Testis (tissue), 3 donors: ENCODE data around the gene FAM163B. TPM values are rescaled to one million over a fixed set of nuclear protein-coding genes. Genes with fewer than 3 reads are reported as not detected.

Source experiments
- DNase-seq: peaks from one replicate; pipeline ENCODE4 v3.0.0-alpha.2; 2019
- H3K27ac ChIP-seq, 2 donors: fragments of 200-600 bp; sonication (generic); one replicate each; pipeline ENCODE4 v1.5.1; 2019
- H3K27me3 ChIP-seq: fragments of 200-600 bp; sonication (generic); one replicate; pipeline ENCODE4 v1.5.1; 2019
- H3K36me3 ChIP-seq: fragments of 200-600 bp; sonication (generic); one replicate; pipeline ENCODE4 v1.5.1; 2017; ENCODE audit warnings: low read depth; ENCODE audit errors: missing control alignments
- H3K4me1 ChIP-seq: fragments of 200-600 bp; sonication (generic); one replicate; pipeline ENCODE4 v1.5.1; 2019
- H3K4me3 ChIP-seq, 2 donors: fragments of 200-600 bp; sonication (generic); one replicate each; pipeline ENCODE4 v1.5.1; 2017 to 2019
- H3K9me3 ChIP-seq: fragments of 200-600 bp; sonication (generic); one replicate; pipeline ENCODE4 v1.5.1; 2017
- POLR2A ChIP-seq: fragments of 450-650 bp; IDR thresholded peaks from one replicate; pipeline ENCODE4 v1.6.1; 2017; ENCODE audit warnings: antibody characterized with exemption, mild to moderate bottlenecking, moderate library complexity
- WGBS, 2 donors: methylation state at CpG; one replicate each; pipeline ENCODE4 v1.1.5; 2018; 5-methylcytosine and 5-hydroxymethylcytosine counted together
- intact Hi-C: fragments of 100-400 bp; cut with DNase I; formaldehyde crosslinking; loops from one replicate; pipeline ENCODE4 v1.15.1; 2023; ENCODE audit warnings: low total_unique reads
- polyA plus RNA-seq: library from polyadenylated mRNA; stranded (reverse); fragments of 350-450 nt; fragmentation: Illumina TruSeq; extraction: RNeasy Lipid Tissue Mini Kit (QIAGEN cat#74804); gene quantifications from one replicate; pipeline ENCODE4 v1.2.3, GENCODE V29; 2014; ENCODE audit warnings: low read depth, low replicate concordance; ENCODE audit not compliant: insufficient read depth
- total RNA-seq, 2 donors: library from RNA; depleted of rRNA; stranded (reverse); fragments of >200 nt; gene quantifications; one replicate each; pipeline ENCODE4 v1.2.3, GENCODE V29; 2016
- TF ChIP-seq, protein P1 (sequence below), 3 experiments: fragments of 450-650 bp in 2 of 3; fragments of 200-600 bp in 1 of 3; sonication (generic) in 1 of 3; IDR thresholded peaks; one replicate each; pipeline ENCODE4 v1.5.1; 2016 to 2019; ENCODE audit warnings: antibody characterized with exemption in 3 of 3, mild to moderate bottlenecking in 2 of 3, moderate library complexity in 1 of 3

FAM163B gene
- total and polyA plus RNA-seq, 3 donors from 2014 or later, result 2.2 to 3.8 (median 2.8) TPM

DNA sequence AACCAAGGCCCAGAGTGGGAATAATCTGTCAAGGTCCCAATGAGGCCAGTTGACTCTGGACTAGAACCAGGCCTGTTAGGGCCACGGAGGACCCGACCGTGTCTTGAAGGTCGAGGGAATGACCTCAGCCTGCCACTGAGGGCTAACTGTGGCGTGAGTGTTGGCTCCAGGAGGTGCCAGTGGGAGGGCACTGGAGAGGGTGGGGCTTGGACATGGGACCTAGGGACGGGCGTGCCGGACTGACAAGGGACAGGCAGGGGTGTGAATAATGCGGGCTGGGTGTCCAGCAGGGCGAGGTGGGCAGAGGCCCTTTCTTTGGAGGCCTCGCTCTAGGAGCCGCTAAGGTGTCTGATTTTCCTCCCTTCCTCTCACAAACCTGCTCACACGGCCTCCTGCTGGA lies 67.2 kb downstream of the FAM163B start:
- intact Hi-C loops, result no loop called here
- 92% methylated on average over 10 to 13 of the region's 13 CpGs for WGBS, 2 donors
- no peak overlapping the region for H3K27ac ChIP-seq

DNA sequence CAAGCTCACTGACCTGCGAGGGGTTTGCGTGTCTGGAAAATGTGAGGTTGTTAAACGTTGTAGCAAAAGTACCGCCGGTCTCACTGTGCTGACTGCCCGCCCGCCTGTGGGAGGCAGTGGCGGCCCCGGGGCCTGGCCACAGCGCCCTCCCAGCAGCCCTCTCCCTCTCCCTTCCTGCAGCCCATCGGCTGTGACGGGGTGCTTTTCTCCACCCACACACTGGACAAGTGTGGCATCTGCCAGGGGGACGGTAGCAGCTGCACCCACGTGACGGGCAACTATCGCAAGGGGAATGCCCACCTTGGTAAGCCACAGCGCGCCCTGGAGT lies 68.5 kb downstream of the FAM163B start:
- DNase-seq, result no peak
- Histone ChIP-seq H3K36me3 (no peaks in the 10 kb centered on the region), H3K4me3 (no peak overlapping the region), H3K9me3 (no peaks in the 10 kb centered on the region), H3K27me3 (no peaks in the 10 kb centered on the region), H3K4me1 (peaks cover 19% of the 10 kb centered on the region), H3K27ac (no peak overlapping the region)
- WGBS, 2 donors, result 70 to 92% methylated on average over 15 of the region's 18 CpGs
- intact Hi-C loops, result no loop called here
- TF ChIP-seq POLR2A, result no peak
- TF ChIP-seq, protein P1, sequence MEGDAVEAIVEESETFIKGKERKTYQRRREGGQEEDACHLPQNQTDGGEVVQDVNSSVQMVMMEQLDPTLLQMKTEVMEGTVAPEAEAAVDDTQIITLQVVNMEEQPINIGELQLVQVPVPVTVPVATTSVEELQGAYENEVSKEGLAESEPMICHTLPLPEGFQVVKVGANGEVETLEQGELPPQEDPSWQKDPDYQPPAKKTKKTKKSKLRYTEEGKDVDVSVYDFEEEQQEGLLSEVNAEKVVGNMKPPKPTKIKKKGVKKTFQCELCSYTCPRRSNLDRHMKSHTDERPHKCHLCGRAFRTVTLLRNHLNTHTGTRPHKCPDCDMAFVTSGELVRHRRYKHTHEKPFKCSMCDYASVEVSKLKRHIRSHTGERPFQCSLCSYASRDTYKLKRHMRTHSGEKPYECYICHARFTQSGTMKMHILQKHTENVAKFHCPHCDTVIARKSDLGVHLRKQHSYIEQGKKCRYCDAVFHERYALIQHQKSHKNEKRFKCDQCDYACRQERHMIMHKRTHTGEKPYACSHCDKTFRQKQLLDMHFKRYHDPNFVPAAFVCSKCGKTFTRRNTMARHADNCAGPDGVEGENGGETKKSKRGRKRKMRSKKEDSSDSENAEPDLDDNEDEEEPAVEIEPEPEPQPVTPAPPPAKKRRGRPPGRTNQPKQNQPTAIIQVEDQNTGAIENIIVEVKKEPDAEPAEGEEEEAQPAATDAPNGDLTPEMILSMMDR (IDR thresholded peaks at IDR 0.05), result no peak

More for the DNA sequence above, 67.2 kb downstream of the FAM163B start:
- H3K4me3 ChIP-seq, result no peak overlapping the region
- H3K9me3 ChIP-seq, result no peaks in the 10 kb centered on the region
- peaks cover 20% of the 10 kb centered on the region for H3K4me1 ChIP-seq
- TF ChIP-seq POLR2A, result no peak
- TF ChIP-seq, protein P1 (IDR thresholded peaks at IDR 0.05), result no peak
- no peak for DNase-seq
- H3K27me3 ChIP-seq, result no peaks in the 10 kb centered on the region
- H3K36me3 ChIP-seq, result no peaks in the 10 kb centered on the region

DNA sequence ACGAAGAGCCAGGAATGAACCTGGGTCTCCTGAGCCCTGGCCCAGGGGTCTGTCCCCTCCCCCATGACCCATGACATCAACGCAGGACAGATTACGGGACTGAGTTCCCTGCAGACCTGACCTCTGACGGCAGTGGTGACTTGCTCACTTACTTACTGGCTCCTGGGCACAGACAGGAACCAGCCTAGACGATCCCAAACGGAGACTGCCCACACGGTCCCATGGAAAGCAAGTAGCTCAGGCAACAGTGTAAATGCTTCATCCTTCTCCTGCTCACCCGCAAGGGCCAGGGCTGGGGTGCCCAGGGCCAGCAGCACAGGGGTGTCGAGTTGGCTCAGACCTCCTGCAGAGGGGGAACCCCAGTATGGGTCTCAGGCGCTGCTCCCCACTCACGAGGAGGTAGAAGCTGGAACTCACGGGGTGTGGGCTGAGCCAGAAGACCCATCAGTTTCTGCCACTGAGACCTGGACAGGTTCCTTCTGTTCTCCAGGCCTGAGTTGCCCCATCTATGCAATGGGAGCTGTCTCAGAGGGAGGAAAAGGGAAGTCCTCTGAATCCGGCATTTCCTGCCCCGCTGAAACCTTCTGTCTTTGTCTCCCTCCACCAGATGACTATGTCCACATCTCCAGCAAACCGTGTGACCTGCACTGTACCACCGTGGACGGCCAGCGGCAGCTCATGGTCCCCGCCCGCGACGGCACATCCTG lies 69.0 kb downstream of the FAM163B start:
- Histone ChIP-seq H3K27me3 (no peaks in the 10 kb centered on the region), H3K27ac (no peak overlapping the region), H3K4me1 (peaks cover 18% of the 10 kb centered on the region), H3K4me3 (no peak overlapping the region), H3K9me3 (no peaks in the 10 kb centered on the region), H3K36me3 (no peaks in the 10 kb centered on the region)
- intact Hi-C loops, result loop anchor here (10.0 kb wide), 1 partner anchor 195 kb away; the partner anchor contains the start of gene SARDH
- no peak for DNase-seq
- WGBS, 2 donors, result 77 to 86% methylated on average over 10 to 22 of the region's 22 CpGs
- no peak for TF ChIP-seq POLR2A
- TF ChIP-seq, protein P1 (IDR thresholded peaks at IDR 0.05), result no peak

DNA sequence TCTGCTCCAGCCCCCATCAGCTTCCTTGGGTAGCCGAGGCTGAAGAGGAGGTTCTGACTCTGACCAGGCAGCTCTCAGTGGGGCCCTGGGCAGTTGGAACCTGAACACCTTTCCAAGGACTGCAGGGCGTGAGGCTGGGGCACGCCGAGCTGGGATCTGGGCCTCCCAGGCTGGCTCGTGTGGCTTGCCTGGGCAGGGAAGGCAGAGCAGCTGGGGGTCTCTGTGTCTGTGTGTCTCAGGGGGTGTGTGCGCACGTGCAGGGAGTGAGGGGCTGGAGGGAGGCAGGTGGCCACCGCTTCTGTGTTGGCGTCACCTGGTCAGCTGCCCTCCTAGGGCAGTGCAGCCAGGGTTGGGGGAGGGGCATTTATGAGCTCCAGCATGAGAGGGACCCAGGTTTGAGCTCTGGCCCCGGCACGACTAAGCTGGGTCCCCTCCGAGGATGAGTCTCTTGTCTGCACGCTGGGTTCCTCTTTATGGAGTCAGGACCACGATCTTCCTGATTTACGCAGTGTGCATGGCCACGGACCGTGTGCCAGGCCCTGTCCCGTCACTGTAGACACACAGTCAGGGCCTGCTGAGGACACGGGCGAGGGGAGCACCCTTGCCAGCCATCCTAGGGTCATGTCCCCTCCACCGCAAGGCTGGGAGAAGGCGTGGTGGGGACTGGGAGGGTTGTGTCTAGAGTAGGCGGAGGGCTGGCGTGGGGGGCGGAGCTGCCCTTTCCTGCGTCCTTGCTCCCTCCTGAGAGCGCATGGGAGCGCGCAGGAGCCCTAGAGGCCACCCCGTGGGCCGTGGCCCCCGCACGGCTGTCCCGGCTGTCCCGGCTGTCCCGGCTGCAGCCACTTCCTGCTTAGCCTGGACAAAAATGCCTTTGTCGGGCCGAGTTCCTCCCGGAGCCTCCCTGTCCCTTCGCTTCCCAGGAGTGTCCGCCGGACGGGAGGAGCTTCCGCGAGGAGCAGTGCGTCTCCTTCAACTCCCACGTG lies 70.0 kb downstream of the FAM163B start:
- peak; percentile 56 for DNase-seq
- Histone ChIP-seq H3K4me3 (no peak overlapping the region), H3K27ac (no peak overlapping the region), H3K36me3 (no peaks in the 10 kb centered on the region), H3K27me3 (no peaks in the 10 kb centered on the region), H3K4me1 (peaks cover 28% of the 10 kb centered on the region), H3K9me3 (no peaks in the 10 kb centered on the region)
- 56 to 80% methylated on average over 5 to 40 of the region's 47 CpGs for WGBS, 2 donors
- TF ChIP-seq, protein P1 (IDR thresholded peaks at IDR 0.05), result no peak
- no peak for TF ChIP-seq POLR2A
- intact Hi-C loops, result loop anchor here (10.0 kb wide), 1 partner anchor 196 kb away; the partner anchor contains the start of gene SARDH
